ENCODE measurements around the gene PFDN4.

GRCh38 chr20:54158226-54158625, 49.7 kb upstream of the PFDN4 start:
- TF ChIP-seq CBX2 (IDR thresholded peaks at IDR 0.05; ENCODE audit: borderline replicate concordance, low read depth) (no peak), RAD21 (conservative IDR thresholded peaks at IDR 0.05 in 1 of 2, IDR thresholded peaks at IDR 0.05 in 1 of 2) (no peak), POLR2A (IDR thresholded peaks at IDR 0.05; ENCODE audit: low read length) (no peak), HMGXB4 (CRISPR knock-in tag; IDR thresholded peaks at IDR 0.05; ENCODE audit: borderline replicate concordance) (no peak), E2F6 (IDR thresholded peaks at IDR 0.05; ENCODE audit: borderline replicate concordance, low read depth) (no peak), CTCF (IDR thresholded peaks at IDR 0.05) (no peak), POLR2AphosphoS2 (conservative IDR thresholded peaks at IDR 0.05; ENCODE audit: low read length) (peak; percentile 25; the same call in 1 of the 2 replicates), EP300 (IDR thresholded peaks at IDR 0.05) (no peak)

All from A549 (cell line).